Measurements from ENCODE around the gene ST6GAL1. TPM values are rescaled to one million over a fixed set of nuclear protein-coding genes. Genes with fewer than 3 reads are reported as not detected.
A peak's percentile ranks its signal among the peaks of the same experiment; 100 is the strongest.
"Not testable (repeated sequence)": the region's sequence is repeated elsewhere in the genome, so short reads cannot be mapped to it uniquely, and the experiment has no call there.

Gene ST6GAL1
- total RNA-seq, 1 donor from 2014 or later, result 32.5 TPM

DNA sequence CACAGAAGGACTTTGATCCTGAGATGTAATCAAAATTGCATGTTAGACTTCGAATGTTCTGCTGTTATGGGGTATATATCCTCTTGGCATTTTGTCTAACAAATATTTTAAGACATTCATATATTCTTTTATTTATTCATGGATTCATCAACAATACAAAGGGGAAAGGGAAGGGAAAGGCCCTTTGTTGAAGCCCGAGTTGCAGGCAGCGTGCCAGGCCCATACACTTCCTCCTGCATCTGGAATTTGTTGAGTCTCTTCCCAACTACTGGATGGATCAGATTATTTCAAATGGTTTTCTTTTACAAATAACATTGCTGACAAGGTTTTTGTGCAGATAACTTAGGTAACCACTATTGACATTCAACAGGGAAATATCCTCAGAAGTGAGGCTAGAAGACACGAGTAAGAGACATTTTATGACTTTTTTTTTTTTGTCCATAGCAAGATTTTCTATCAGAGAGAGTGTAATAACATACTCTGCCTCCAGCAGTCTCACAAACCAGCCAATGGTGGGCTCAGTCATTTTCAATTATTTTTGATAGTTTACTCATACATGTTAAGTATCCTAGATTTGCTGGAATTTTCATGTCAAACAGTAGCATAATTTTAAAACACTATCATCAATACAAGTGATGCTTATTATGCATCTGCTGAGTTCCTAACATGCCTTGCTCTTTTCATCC lies 114.7 kb downstream of the ST6GAL1 start:
- peak; percentile 30 to 88 for DNase-seq (ENCODE audit: low read depth in 2 of 2)

DNA sequence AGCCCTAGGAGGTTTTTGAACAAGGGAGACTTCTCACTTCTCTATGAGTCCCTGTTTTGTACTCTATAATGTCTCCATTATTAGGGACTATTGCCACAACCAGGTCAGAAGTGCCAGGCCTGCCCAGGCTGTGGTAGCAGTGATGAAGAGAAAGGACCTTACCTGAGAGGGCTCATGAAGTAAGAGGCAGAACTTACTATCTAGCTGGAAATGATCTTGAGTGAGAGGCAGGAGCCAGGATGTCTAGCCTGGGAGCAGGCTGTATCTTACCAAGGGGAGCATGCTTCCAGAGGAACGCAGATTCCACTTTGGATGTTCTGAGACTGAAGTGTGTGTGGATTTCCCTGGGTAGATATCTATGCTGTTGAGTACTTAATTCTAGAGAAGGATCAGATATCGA lies 115.7 kb downstream of the ST6GAL1 start:
- no peak for DNase-seq (ENCODE audit: low read depth in 2 of 2)

DNA sequence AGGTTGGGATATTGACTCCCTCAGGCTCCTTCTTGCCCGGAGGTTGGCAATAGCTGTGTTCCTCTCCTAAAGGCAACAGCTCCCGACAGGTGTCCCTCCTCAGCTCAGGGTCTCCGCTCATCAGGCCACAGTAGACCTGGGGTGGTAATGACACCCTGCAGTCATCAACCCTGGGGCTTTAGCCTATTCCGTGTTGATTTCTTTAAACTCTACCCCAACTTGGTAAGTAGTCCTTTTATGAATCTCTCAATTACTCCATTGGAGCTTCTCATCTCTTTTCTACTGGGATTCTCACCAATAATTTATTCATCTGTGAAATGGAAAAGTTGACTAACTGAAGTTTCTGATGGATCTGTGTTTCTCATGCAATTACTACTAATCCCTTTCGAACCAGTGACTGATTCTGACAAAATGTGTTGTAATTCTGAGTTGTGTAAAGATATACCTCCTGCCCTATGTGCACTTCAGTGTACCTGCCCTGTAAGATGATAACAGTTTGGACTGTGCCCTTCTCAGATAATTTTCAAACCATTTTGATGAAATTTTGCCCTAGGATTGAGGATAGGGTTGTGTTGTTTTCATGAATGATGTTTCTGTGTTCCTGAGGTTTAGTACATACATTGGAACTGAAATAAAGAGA lies 119.3 kb downstream of the ST6GAL1 start:
- DNase-seq (ENCODE audit: low read depth in 2 of 2), result no peak

GRCh38 chr3:187051066-187051465 lies 120.7 kb downstream of the ST6GAL1 start:
- DNase-seq (ENCODE audit: low read depth in 2 of 2), result no peak

- no peak for DNase-seq (ENCODE audit: low read depth in 2 of 2)
These were observed 121.5 kb downstream of the ST6GAL1 start for GRCh38 chr3:187051724-187052366.

GRCh38 chr3:187052427-187052826 lies 122.1 kb downstream of the ST6GAL1 start:
- DNase-seq (ENCODE audit: low read depth in 2 of 2), result not testable (repeated sequence)

DNA sequence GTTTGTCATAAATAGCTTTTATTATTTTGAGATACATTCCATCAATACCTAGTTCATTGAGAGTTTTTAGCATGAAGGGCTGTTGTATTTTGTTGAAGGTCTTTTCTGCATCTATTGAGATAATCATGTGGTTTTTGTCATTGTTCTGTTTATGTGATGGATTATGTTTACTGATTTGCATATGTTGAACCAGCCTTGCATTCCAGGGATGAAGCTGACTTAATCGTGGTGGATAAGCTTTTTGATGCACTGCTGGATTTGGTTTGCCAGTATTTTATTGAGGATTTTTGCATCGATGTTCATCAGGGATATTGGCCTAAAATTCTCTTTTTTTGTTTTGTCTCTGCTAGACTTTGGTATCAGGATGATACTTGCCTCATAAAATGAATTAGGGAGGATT lies 124.1 kb downstream of the ST6GAL1 start:
- DNase-seq (ENCODE audit: low read depth in 2 of 2), result not testable (repeated sequence)

GRCh38 chr3:187057803-187058202 lies 127.5 kb downstream of the ST6GAL1 start:
- DNase-seq (ENCODE audit: low read depth in 2 of 2), result not testable (repeated sequence)

- no peak for DNase-seq (ENCODE audit: low read depth in 2 of 2)
These were observed 131.4 kb downstream of the ST6GAL1 start for GRCh38 chr3:187061748-187062147.

GRCh38 chr3:187062526-187063177 lies 132.3 kb downstream of the ST6GAL1 start:
- DNase-seq (ENCODE audit: low read depth in 2 of 2), result no peak

- DNase-seq (ENCODE audit: low read depth in 2 of 2), result no peak
These were observed 133.2 kb downstream of the ST6GAL1 start for GRCh38 chr3:187063286-187064121.

DNA sequence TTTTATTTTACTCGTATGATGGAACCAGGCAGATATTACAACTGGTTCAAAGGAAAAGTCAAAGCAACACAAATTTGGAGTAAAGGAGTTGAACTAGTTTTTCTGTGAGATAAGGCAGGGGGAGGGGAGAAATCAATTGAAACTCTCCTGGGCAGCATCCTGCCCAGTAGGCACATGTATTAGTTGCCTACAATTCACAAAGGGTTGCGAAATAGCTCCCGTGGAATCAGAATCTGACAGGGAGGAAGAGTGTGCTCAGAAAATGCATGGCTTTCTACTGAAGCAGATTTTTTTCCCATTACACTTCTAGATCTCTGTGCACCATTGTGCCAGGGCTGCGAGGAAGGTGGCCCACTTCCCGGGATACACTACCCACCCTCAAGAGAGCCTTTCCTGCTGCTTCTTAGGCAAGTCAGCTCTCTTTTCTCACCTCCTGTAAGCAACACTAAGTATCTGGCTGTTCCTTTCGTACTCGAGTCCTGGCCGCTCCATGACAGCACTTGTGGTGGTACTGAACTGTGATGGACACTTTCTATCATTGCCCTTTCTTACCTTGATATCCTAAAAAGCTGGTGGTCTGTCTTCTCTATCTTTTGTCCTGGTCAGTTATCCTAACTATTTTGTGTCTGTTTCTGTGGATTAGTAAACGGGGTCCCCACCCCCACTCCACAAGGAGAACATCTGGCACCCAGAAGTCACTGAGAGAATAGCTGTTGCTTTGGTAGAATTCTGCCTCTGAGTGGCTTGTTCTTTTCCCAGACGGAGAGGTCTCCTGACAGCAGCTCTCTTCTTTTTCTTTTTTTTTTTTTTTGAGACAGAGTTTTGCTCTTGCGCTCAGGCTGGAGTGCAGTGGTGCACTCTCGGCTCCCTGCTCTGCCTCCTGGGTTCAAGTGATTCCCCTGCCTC lies 134.1 kb downstream of the ST6GAL1 start:
- DNase-seq (ENCODE audit: low read depth in 2 of 2), result no peak

GRCh38 chr3:187066228-187066995 lies 136.1 kb downstream of the ST6GAL1 start:
- peak in 1 of 2 donors; percentile 49 for DNase-seq (ENCODE audit: low read depth in 2 of 2)

- DNase-seq (ENCODE audit: low read depth in 2 of 2), result no peak
These were observed 138.5 kb downstream of the ST6GAL1 start for GRCh38 chr3:187068787-187069186.

GRCh38 chr3:187069857-187070516 lies 139.7 kb downstream of the ST6GAL1 start:
- no peak for DNase-seq (ENCODE audit: low read depth in 2 of 2)

GRCh38 chr3:187072102-187072501 lies 141.8 kb downstream of the ST6GAL1 start:
- DNase-seq (ENCODE audit: low read depth in 2 of 2), result no peak

- no peak for DNase-seq (ENCODE audit: low read depth in 2 of 2)
These were observed 142.2 kb downstream of the ST6GAL1 start for GRCh38 chr3:187072511-187072910.

- DNase-seq (ENCODE audit: low read depth in 2 of 2), result no peak
These were observed 143.3 kb downstream of the ST6GAL1 start for GRCh38 chr3:187073581-187074098.

DNA sequence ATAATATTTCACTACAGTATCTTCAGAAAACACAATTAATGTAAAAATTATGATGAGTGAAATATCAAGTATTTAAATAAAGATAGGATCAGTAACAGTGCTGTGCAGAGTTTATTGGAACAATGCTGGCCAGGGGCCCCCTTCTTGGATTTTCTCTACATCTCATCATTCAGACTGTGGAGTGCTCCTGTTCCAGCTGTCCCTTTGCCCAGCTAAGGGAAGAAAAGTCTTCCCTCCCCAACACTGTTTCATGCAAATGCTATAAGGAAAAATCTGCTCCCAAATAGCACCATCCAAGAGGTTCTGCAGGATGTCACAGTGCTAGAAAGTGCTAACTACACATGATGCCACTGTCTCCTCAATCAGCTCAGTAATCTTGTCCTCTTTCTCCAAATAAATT lies 144.5 kb downstream of the ST6GAL1 start:
- no peak for DNase-seq (ENCODE audit: low read depth in 2 of 2)

All from dermis microvascular lymphatic vessel endothelial cell (primary cell).